Caki2 (cell line): Measurements from ENCODE around the gene ZNF560. TPM values are rescaled to one million over a fixed set of nuclear protein-coding genes. Genes with fewer than 3 reads are reported as not detected.
"Not testable (repeated sequence)": the region's sequence is repeated elsewhere in the genome, so short reads cannot be mapped to it uniquely, and the experiment has no call there.

Experiments used
- DNase-seq: peaks from one replicate; pipeline ENCODE4 v3.0.0-alpha.2; 2015; ENCODE audit warnings: low read depth
- in situ Hi-C: cut with HindIII; loops from 2 replicates; pipeline ENCODE4 v1.10.0; 2016; ENCODE audit warnings: low sequenced_read_pairs, low pct_unique_long_range_greater_than_20kb, mixed read lengths
- total RNA-seq: library from RNA; depleted of rRNA; stranded (reverse); fragments of >200 nt; shearing (Covaris generic); gene quantifications from 2 replicates; pipeline ENCODE4 v1.2.3, GENCODE V29; 2014; ENCODE audit warnings: low replicate concordance; rRNA removed

The ZNF560 gene
- total RNA-seq: not detected in 2 replicates

- DNase-seq: no peak
- in situ Hi-C loops: no loop called here
Measured at GRCh38 chr19:9498183-9498902, at the start of gene ZNF560. TSS of gene ZNF560 (minus strand) at chr19:9498616. CDS start at chr19:9475313, 23,303 bp downstream.

GRCh38 chr19:9547870-9548269 is 49.5 kb upstream of the ZNF560 start:
- no peak for DNase-seq
- in situ Hi-C loops: no loop called here

DNA sequence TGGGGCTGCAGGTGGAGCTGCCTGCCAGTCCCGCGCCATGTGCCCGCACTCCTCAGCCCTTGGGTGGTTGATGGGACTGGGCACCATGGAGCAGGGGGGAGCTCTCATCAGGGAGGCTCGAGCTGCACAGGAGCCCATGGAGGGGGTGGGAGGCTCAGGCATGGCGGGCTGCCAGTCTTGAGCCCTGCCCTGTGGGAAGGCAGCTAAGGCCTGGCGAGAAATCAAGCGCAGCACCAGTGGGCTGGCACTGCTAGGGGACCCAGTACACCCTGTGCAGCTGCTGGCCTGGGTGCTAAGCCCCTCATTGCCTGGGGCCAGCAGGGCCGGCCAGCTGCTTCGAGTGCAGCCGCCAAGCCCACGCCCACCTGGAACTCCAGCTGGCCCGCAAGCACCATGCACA is 42.9 kb upstream of the ZNF560 start:
- in situ Hi-C loops, DNase-seq: not testable (repeated sequence)

DNA sequence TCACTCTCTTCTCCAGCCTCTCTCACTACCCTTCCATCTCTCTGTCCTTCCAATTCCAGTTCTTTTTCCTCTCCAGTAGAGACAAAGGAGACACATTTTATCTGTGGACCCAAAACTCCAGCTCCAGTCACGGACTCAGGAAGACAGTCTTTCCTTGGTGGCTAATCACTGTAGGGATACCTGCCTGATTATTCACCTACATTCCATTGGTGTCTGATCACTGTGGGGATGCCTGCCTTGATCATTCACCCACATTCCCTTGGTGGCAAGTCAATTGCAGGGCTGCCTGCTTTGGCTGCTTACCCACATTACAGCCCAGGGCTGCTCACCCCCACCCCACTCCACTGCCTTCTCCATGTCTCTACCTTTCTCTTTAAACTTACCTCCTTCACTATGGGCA is 41.5 kb upstream of the ZNF560 start:
- DNase-seq, in situ Hi-C loops: not testable (repeated sequence)

GRCh38 chr19:9539201-9539600 is 40.8 kb upstream of the ZNF560 start:
- DNase-seq, in situ Hi-C loops: not testable (repeated sequence)

- DNase-seq: no peak
- in situ Hi-C loops: no loop called here
Measured at GRCh38 chr19:9538183-9539058, 40.0 kb upstream of the ZNF560 start, which contains the start of gene ZNF426. TSS of gene ZNF426 (minus strand) at chr19:9538645. CDS start at chr19:9536232, 2,413 bp downstream.

DNA sequence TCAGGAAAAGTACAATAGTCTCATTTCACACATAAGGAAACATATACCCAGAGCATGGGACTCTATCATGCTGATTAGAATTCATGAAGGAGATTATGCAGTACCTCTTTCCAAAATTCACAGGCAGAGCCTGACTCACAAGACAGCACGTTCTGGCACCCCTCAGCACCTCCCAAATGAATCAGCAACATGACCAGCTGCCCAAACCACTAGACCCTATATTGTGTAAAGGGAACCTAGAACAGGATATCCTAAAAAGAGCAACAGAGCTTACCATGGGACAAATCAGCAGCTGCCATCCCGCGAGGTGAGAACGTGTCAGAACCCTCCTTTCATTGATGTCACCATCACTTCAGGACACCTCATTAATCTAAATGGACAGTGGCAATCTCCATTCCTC is 37.5 kb upstream of the ZNF560 start:
- in situ Hi-C loops: no loop called here

GRCh38 chr19:9531933-9532332 is 33.5 kb upstream of the ZNF560 start:
- DNase-seq: no peak
- in situ Hi-C loops: no loop called here

More for the DNA sequence above, 37.5 kb upstream of the ZNF560 start:
- DNase-seq: no peak

- in situ Hi-C loops: no loop called here
- DNase-seq: no peak
Measured at GRCh38 chr19:9528757-9529336, 30.4 kb upstream of the ZNF560 start.

DNA sequence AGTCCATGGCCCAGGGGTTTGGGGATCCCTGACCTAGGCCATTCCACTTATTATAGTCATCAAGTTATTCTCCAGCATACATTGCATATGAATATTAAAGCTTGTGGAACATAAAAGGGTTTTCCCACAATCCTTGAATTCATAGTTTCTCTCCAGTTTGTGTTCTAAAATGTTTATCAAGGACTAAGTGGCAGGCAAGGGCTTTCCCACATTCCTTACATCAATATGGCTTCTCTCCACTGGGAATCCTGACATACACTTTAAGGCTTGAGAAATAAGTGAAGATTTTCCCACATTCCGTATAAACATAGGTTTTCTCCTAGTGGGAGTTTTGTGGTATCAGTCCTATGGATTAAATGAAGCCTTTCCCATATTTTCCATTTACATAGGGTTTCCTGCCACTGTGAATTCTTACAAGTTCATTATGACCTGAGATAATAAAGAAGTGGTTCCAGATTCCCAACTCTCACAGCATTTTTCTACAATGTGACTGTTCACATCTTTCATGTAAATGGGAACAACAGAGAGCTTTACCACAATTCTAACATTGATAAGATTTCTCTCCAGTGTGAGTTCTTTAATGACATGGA is 25.6 kb upstream of the ZNF560 start:
- DNase-seq: no peak
- in situ Hi-C loops: no loop called here

DNA sequence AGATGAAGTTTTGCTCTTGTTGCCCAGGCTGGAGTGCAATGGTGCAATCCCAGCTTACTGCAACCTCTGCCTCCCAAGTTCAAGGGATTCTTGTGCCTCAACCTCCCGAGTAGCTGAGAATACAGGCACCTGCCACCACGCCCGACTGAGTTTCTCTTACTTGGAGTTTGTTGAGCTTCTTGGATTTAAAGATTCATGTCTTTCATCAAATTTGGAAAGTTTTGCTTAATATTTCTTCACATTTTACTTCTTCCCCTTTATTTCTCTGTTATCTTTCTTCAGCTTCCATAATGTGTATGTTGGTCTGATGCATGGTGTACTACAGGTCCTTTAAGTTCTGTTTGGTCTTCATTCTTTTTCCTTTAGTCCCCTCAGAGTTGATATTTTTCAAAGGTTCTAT is 8.9 kb upstream of the ZNF560 start:
- in situ Hi-C loops: no loop called here

DNA sequence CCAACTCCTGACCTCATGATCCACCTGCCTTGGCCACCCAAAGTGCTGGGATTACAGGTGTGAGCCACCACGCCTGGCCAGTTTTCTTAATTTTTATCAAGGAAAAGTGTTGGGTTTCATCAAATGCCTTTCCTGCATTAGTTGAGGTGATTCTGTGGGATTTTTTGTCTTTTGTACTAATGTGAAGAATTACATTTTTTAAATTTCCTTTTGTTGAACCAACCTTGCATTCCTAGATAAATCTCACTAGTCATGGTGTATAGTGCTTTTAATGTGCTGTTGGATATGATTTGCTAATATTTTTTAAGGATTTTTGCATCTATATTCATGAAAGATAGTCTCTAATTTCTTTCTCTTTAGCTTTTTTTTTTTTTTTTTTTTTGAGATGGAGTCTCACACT is 2.4 kb upstream of the ZNF560 start:
- in situ Hi-C loops: no loop called here
- DNase-seq: no peak

More for the DNA sequence above, 8.9 kb upstream of the ZNF560 start:
- DNase-seq: no peak

GRCh38 chr19:9494096-9494495 is 4.3 kb downstream of the ZNF560 start:
- no peak for DNase-seq
- in situ Hi-C loops: no loop called here

DNA sequence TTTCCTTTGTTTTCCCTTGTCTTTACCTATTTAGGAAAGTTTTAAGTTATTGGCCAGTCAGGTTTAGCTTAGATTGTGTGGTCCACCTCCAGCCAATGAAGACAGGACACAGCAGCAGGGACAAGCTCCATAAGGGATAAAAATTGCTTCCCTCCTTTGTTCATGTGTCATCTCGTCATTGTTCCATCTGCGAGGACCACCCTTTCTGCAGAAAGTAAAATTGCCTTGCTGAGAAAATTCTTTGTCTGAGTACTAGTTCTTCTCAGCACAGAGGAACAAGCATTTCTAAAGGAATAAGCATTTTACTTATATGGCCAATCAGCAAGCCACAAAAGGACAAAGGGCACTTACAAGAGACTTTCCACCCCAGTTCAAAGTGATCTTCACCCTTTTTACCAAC is 11.4 kb downstream of the ZNF560 start:
- no peak for DNase-seq
- in situ Hi-C loops: no loop called here

GRCh38 chr19:9485140-9485539 is 13.3 kb downstream of the ZNF560 start:
- in situ Hi-C loops: no loop called here
- DNase-seq: no peak

- in situ Hi-C loops: no loop called here
Measured at GRCh38 chr19:9474975-9475374, 23.4 kb downstream of the ZNF560 start.

DNA sequence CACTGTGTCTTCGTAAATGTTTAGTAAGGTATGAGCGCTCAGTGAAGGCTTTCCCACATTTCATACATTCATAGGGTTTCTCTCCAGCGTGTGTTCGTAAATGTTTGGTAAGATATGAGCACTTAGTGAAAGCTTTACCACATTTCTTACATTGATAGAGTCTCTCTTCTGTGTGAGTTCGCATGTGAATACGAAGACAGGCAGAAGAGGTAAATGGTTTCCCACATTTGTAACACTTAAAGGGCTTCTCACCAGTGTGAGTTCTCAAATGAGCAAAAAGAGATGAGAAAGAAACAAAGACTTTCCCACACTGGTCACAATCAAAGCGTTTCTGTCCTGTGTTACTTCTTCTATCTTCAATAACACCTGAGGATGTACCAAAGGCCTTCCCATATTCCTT is 31.3 kb downstream of the ZNF560 start:
- in situ Hi-C loops: no loop called here
- DNase-seq: no peak

More at GRCh38 chr19:9474975-9475374, 23.4 kb downstream of the ZNF560 start:
- DNase-seq: no peak

DNA sequence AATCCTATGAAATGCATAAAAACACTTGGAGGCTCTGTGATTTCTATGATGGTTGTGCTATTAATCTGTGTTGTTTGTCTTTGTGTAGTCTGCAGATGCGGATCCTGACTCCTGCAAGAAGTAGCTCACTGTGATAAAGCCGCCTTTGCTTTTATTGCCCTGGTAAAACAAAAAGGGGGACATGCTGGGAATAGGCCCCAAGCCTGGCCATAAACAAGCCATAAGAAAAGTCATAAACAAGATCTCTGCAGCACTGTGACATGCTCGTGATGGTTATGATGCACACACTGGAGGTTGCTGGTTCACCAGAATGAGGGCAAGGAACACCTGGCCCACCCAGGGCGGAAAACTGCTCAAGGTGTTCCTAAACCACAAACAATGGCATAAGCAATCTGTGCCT is 36.5 kb downstream of the ZNF560 start:
- DNase-seq: no peak
- in situ Hi-C loops: no loop called here
